HG03460 (cell line): ENCODE measurements around the gene GGN.
"Not testable (repeated sequence)": the region's sequence is repeated elsewhere in the genome, so short reads cannot be mapped to it uniquely, and the experiment has no call there.

ENCODE experiments used
- ATAC-seq: cut with Tn5 transposase; IDR thresholded peaks from one replicate; pipeline ENCODE4 v1.9.1; 2021; ENCODE audit not compliant: unreplicated experiment

The GGN gene

GRCh38 chr19:38362076-38362945 lies 25.5 kb downstream of the GGN start:
- ATAC-seq = peak; percentile 41

DNA sequence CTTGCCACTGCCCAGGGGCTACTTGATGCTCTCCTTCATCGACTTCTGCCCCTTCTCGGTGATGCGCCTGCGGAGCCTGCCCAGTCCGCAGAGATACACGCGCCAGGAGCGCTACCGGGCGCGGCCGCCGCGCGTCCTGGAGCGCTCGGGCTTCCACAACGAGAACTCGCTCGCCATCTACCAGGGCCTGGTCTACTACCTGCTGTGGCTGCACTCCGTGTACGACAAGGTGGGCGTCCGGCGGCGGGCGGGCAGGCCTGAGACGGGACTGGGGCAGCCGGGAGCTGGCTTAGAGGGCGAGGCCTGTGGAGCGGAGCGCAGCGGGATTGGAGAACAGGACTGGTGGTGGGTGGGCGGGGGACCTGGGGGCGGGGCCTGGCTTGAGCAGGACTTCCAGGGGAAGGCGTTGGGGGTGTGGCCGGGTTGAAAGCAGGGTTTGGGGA lies 26.2 kb downstream of the GGN start:
- ATAC-seq = peak; percentile 58

DNA sequence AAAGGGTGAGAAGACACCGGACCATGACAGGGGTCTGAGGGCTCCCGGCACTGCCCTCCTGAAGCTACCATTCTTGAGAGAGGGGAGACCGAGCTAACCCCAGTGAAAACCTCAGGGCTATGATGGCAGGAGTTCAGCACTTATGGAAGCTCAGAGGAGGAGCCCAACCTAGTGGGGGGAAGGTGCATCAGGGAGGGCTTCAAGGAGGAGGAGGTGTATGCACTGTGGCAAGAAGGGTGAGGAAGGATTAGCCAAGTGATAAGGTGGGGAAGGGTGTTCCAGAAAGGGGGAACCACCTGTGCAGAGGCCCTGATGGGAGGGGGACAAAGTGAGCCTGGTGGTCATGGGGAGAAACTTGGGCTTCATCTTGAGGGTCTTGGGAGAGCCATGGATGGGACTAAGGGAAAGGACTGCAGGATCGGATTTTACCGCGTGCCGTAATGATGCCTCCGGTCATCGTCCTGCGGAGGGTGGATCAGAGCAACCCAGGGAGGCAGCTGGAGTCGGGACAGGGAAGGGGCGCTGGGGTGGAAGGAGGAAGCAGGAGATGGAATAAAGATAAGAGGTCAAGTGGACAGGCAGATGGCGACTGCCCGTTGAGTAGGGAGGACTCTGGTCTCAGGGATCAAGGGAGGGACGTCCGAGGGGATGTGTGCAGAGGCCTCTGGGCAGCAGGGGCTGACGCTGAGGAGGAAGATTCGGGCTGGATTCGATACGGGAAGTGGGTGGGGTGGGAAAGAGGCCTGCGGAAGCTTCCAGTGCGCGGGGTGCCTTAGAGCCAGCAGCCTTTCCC lies 26.8 kb downstream of the GGN start:
- ATAC-seq = no peak

GRCh38 chr19:38360351-38360750 lies 27.5 kb downstream of the GGN start:
- ATAC-seq = no peak

- no peak for ATAC-seq
These were observed 28.4 kb downstream of the GGN start for GRCh38 chr19:38359242-38360021.

DNA sequence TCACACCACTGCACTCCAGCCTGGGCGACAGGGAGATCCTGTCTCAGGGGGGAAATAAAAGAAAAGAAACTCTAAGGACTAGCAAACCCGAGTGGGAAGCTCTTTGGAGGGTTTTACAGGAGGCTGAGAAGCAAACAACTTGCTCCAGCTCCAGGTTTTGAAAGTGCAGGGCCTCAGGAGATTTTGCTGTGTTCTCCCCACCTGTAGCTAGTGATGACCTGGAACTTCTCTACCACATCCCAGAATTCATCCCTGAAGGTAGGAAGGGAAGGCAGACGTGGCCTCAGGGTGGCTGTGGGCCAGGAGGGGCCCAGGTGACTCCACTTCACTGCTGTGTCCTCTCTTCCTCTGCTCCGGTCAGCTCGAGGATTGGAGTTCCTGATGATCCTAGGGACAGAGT lies 29.8 kb downstream of the GGN start:
- ATAC-seq = no peak

- ATAC-seq = no peak
These were observed 31.8 kb downstream of the GGN start for GRCh38 chr19:38355728-38356725.

DNA sequence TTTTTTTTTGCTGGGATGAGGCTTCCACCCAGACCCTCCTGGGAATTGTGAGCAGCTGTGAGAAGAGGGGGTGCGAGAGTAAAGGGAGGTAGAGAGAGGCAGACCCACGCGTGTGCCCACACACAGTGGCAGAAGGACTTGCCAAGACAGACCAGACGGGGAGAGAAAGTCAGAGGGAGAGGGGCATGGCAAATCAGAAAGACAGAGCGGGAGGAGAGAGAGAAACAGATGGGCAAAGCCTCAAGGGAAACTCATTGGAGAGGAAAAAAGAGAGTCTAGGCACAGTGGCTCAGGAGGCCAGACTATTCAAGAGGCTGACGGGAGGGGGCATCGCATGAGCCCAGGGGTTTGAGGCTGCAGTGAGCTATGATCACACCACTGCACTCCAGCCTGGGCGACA lies 35.2 kb downstream of the GGN start:
- no peak for ATAC-seq

- ATAC-seq = no peak
These were observed 35.9 kb downstream of the GGN start for GRCh38 chr19:38351865-38352395.

DNA sequence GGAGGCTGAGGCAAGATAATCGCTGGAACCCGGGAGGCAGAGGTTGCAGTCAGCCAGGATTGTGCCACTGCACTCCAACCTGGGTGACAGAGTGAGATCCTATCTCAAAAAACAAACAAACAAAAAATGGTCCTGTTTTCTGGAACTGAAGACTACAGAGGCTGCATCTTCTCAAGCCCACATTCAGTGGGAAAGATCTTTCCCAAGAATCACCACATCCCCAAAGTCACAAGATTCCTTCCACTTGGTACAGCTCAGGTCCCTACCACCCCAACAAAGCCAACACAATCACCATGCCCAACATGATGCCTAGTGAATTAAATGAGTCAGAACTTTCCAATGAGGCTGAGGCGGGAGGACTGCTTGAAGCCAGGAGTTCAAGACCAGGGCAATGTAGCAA lies 37.0 kb downstream of the GGN start:
- no peak for ATAC-seq

DNA sequence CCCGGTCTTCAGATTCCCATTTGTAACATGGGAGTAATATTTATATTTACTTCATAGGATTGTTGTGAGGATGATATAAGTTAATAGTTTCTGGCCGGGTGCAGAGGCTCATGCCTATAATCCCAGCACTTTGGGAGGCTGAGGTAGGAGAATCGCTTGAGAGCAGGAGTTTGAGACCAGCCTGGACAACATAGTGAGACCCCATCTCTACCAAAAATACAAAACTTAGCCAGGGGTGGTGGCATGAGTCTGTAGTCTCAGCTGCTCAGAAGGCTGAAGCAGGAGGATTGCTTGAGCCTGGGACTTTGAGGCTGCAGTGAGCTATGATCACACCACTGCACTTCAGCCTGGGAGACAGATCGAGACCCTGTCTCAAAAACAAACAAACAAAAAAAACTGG lies 41.0 kb downstream of the GGN start:
- ATAC-seq = no peak

DNA sequence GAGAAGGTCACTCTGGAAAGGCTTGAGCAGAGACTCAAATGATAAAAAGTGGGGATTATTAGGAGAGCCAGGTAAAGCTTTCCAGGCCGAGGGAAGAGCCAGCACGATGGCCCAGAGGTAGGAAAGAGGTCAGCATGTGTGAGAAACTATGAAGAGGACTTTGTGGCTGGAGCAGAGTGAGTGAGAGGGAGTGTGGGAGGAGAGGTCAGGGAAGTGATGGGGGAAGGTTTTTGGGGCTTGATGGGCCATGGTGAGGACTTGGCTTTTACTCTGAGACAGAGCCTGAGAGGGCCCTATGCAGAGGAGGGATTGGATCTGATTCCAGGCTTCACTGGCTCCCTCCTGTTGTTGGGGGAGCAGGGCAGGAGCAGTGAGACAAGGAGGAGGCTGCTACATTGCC lies 46.9 kb downstream of the GGN start:
- ATAC-seq = no peak

DNA sequence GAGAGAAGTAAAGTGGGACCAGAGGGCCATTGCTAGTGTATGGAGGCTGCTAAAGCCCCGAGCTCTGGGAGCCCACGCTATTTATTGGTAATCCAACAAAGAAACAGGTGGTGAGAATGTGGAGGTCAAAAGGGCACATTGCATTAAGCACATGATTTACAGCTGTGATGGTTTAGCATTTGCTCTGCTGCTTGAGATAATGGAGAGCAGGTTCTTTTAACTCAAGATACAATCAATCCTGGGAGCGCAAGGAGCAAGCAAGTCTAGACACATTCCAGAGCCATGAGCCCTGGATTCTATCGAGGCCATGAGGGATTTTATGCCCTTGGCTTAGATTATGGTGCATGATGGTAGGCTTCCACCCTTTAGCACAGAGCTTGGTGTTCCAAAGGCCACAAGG lies 48.8 kb downstream of the GGN start:
- ATAC-seq = not testable (repeated sequence)

DNA sequence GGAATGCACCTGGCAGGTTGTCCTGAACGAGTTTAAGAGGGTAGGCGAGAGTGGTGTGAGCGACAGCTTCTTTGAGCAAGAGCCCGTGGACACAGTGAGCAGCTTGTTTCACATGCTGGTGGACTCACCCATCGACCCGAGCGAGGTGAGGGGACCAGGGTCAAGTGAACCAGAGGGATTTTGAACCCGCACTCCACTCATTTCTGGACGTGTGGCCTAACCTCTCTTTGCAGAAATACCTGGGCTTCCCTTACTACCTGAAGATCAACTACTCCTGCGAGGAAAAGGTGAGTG lies 50.5 kb downstream of the GGN start:
- ATAC-seq = no peak

DNA sequence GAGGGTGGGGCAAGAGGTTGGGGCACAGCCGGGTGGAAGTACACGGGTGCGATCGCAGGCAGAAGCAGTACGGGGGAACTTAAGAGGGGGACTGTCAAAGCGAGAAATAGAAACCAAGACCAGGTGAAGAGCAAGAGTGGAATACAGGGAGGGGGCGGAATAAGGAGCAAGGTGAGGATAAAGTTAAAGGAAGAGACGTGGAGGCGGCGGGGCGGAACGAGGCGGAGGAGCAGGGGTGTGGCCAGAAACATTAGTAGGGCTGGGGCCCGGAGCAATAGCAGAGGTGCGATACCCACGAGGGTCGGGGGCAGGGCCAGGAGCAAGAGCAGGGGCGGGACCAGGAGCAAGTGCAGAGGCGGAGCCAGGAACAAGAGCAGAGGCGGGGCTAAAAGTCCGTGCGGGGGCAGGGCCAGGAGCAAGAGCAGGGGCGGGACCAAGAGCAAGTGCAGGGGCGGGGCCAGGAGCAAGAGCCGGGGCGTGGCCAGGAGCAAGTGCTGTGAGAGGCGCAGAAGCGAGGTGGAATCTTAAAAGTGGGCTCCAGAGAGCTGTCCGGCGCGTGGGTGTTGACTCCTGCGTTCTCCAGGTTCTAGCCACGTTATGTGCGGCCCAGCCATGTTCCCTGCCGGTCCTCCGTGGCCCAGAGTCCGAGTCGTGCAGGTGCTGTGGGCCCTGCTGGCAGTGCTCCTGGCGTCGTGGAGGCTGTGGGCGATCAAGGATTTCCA lies 51.0 kb downstream of the GGN start:
- ATAC-seq = peak; percentile 47

- ATAC-seq = peak; percentile 64
These were observed 51.7 kb downstream of the GGN start for GRCh38 chr19:38335949-38336637.
